T47D (cell line): Measurements from ENCODE around the gene MLIP.

ENCODE experiments used
- DNase-seq, 2 experiments: peaks; one replicate each; pipeline versions ENCODE4 v3.0.0 to v3.0.0-alpha.2; 2011 to 2012; ENCODE audit warnings: low read depth in 1 of 2, low spot score in 1 of 2
- JUND ChIP-seq: IDR thresholded peaks from 2 replicates; pipeline ENCODE4 v1.6.1; 2012; ENCODE audit warnings: low read depth
- in situ Hi-C: cut with HindIII; loops from 2 replicates; pipeline ENCODE4 v1.10.0; 2016; ENCODE audit warnings: low sequenced_read_pairs, low pct_unique_long_range_greater_than_20kb

MLIP gene

DNA sequence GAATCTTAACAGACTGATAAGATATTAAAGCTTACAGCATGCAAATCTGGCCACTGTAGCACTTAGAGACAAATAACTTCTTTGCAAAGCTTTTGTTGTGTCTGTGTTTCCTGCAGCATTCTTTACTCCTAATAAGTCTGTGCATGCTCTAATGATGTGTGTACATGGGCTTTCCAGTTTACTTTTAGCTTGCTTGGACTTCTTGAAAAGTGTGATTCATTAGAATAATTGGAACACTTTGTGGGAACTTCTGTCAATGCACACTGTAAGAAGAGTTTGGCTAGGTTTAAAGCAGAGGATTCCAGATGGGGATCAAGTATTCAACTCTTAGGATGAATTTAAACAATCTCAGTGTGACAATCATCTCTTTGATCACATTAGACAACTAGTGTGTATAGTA is 174.9 kb downstream of the MLIP start:
- TF ChIP-seq JUND: no peak
- in situ Hi-C loops: no loop called here
- DNase-seq: no peak

DNA sequence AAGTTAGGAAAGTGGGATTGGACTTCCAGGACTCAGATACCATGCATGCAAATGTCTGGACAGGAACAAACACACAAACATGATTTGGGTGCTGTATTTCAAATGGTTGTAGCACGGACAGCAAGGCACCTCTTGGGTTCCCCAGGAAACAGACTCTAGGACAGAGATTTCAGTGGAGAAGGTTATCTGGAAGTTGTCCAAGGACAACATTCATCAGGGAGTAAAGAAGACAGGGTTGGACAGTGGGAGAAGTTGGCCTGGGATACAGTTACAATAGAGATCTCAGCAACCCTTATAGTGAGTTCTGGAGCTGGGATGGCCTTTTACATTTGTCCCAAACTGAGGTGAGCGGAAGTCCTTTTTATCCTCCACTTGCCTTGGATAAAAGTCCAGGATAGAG is 177.2 kb downstream of the MLIP start:
- no peak for DNase-seq
- in situ Hi-C loops: no loop called here
- TF ChIP-seq JUND: no peak

GRCh38 chr6:54289426-54289825 is 178.2 kb downstream of the MLIP start:
- in situ Hi-C loops: no loop called here
- TF ChIP-seq JUND: no peak
- no peak for DNase-seq

- DNase-seq: no peak
- in situ Hi-C loops: no loop called here
- TF ChIP-seq JUND: no peak
Measured at GRCh38 chr6:54291146-54291545, 179.9 kb downstream of the MLIP start.

DNA sequence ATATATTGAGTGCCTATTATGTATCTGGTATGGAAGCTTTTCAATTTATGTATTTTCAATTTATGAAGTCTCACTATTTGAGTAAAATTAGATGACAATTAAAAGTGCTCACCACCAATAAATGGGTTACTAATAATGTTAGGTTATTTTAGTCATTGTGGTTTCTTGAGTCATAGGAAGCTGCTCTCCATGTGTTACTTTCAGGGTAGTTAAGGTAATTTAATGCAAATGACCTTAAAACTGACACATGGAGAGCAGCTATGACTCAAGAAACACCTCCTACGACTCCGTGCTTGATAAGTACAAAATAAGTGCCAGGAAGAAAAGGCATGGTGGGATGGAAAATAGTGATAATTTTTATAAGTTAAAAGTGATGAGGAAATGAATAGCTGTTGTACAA is 180.5 kb downstream of the MLIP start:
- in situ Hi-C loops: no loop called here
- no peak for DNase-seq
- no peak for TF ChIP-seq JUND

- in situ Hi-C loops: no loop called here
- DNase-seq: no peak
- no peak for TF ChIP-seq JUND
Measured at GRCh38 chr6:54294965-54295532, 183.8 kb downstream of the MLIP start.

- TF ChIP-seq JUND: no peak
- DNase-seq: no peak
- in situ Hi-C loops: no loop called here
Measured at GRCh38 chr6:54299542-54300269, 188.5 kb downstream of the MLIP start.

GRCh38 chr6:54301770-54302169 is 190.5 kb downstream of the MLIP start:
- no peak for TF ChIP-seq JUND
- DNase-seq: no peak
- in situ Hi-C loops: no loop called here

GRCh38 chr6:54307439-54307910 is 196.2 kb downstream of the MLIP start:
- in situ Hi-C loops: no loop called here
- no peak for DNase-seq
- TF ChIP-seq JUND: no peak

DNA sequence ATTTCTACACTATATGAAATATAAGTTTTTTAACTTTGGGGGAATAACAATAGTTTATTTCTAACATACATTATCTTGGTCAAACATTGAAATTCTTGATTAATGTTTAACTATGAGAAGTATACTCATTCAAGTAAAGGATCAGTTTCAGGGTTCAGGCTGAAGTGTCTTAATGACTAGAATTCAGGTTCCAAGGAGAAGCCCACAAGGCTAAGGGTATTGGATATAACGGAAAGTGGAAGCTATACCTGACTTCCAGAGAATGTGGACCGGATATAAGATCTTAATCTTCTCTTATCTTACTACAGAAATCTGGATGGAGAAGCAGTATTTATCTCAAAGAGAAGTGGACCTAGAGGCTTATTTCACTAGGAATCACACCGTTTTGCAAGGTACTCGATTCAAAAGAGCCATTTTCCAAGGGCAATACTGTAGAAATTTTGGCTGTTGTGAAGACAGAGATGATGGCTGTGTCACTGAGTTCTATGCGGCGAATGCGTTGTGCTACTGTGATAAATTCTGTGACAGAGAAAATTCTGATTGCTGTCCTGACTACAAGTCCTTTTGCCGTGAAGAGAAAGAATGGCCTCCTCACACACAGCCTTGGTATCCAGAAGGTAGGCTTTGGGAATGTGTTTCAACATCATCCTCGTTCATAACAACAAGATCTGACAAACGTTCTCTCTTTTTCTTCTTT is 197.2 kb downstream of the MLIP start, which contains the start of gene TINAG:
Gene TINAG (plus strand): TSS at position 153 of the 697 bp plus-strand sequence. CDS start 110 bp downstream, at position 263.
- in situ Hi-C loops: no loop called here
- TF ChIP-seq JUND: no peak
- no peak for DNase-seq

GRCh38 chr6:54308986-54309315 is 197.7 kb downstream of the MLIP start:
- in situ Hi-C loops: no loop called here
- no peak for DNase-seq
- TF ChIP-seq JUND: no peak

DNA sequence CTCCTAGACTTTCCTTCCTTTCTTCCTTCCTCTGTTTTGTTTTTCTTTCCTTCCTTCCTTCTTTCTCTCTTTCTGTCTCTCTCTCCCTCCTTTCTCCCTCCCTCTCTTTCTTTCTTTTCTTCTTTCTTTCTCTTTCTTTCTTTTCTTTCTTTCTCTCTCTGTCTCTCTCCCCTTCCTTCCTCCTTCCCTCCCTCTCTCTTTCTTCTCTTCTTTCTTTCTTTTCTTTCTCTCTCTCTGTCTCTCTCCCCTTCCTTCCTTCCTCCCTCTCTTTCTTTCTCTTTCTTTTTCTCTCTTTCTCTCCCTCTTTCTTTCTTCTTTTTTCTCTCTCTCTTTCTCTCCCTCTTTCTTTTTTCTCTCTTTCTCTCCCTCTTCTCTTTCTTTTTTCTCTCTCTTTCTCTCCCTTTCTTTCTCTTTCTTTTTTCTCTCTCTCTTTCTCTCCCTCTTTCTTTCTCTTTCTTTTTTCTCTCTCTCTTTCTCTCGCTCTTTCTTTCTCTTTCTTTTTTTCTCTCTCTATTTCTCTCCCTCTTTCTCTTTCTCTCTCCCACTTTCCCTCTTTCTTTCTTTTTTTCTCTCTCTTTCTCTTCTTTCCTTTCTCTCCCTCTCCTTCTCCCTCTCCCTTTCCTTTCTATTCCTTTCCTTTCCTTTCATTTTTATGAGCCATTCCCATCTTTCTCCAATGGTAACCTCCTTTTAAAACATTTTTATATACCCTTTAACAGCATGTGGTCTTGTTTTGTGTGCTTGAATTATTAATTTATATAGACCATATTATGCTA is 199.3 kb downstream of the MLIP start:
- TF ChIP-seq JUND: no peak
- in situ Hi-C loops: no loop called here

More for the DNA sequence above, 199.3 kb downstream of the MLIP start:
- no peak for DNase-seq
